Activated gamma-delta T cell treated with anti-CD3 and anti-CD28 coated beads, Interleukin-2, amount 50 U/mL, for 16 hours (primary cell): ENCODE measurements around the gene CEL.
"Not testable (repeated sequence)": the region's sequence is repeated elsewhere in the genome, so short reads cannot be mapped to it uniquely, and the experiment has no call there.

Source experiments
- DNase-seq: peaks from one replicate; pipeline ENCODE4 v3.0.0-alpha.2; 2020; ENCODE audit warnings: low read depth

The CEL gene

DNA sequence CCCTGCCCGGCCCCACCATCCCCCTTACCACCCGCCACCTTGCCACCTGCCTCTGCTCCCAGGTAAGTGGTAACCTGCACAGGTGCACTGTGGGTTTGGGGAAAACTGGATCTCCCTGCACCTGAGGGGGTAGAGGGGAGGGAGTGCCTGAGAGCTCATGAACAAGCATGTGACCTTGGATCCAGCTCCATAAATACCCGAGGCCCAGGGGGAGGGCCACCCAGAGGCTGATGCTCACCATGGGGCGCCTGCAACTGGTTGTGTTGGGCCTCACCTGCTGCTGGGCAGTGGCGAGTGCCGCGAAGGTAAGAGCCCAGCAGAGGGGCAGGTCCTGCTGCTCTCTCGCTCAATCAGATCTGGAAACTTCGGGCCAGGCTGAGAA, at the start of gene CEL:
Gene CEL (plus strand): TSS at position 218 of the 382 bp plus-strand sequence. CDS start 22 bp downstream, at position 240.
- DNase-seq = not testable (repeated sequence)

DNA sequence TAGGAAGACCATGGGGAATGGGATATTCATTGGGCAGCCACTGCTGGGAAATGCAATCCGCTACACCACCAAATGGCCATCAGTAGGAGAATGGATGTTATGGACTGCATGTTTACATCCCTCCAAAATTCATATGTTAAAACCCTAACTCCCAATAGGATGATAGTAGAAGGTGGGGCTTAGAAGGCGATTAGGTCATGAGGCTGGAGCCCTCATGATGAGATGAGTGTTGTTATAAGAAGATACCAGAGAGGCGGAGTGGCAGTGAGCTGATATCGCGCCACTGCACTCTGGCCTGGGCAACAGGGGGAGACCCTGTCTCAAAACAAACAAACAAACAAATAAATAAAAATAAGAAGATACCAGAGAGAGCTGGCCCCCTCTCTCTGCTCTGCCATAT, 47.1 kb upstream of the CEL start:
- no peak for DNase-seq

DNA sequence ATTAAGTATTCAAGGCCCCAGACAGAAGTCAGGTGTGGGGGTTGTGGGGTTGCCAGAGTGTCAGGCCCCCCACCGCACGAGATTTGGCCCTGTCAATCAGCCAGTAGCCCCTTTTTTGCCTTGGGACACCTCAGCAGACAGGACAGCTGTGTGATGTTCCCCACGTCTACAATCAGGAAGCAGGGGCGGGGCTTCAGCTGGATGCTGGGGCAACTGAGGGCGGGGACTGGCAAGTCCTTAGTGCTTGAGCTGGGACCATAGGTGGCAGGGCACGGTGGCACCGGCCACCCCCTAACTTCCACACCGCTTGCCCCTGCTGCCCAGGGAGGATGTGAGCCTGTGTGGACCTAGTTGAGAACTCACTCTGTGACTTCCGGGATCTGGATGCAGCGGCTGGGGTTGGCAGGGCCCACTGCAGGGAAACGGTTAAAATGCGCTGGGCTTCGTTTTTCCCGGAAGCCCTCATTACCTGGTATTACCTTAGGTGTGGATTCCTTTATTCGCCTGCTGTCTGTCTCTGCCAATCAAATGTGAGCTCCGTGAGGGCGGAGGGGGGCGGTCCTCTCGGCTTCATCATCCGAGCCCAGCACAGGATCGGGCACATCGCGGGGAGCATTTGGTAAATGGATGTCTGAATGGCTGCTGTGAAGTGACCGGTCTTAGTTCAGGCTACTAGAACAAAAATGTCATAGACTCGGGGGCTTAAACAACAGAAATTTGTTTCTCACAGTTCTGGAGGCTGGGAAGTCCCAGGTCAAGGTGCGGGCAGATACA, 38.5 kb upstream of the CEL start:
- DNase-seq = no peak

DNA sequence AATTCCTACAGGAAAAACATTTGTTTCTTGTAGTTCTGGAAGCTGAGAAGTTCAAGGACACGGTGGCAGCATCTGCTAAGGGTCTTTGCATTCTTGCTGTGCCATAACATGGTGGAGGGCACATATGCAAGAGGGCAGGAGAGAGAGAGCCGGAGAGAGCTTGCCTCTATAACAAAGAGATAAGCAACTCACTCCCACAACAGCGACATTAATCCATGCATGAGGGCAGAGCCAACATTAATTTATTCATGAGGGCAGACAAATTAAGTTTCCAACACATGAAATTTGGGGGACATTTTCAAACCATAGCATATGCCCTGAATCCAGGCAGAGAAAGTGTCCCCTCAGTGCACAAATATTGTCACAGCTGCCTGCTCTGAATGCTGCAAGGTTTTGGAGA, 35.4 kb upstream of the CEL start:
- DNase-seq = no peak

DNA sequence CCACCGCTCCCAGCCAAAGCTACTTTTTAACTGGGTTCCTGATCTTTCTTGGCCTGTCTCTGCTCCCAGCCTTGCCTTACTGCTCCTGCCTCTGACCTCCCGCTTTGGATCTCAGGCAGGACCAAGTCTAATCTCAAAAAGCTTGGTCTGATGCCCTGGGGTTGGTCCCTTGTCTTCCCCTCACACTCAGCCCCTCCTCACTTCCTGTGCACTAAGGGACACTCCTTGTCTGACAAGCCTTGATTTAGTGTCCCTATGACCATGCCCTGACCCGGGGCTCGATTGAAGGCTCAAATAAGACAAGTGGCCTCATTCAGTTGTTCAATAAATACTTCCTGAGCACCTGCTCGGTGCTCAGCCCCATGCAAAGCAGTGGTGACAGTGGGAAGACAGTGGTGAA, 34.6 kb upstream of the CEL start:
- DNase-seq = no peak

DNA sequence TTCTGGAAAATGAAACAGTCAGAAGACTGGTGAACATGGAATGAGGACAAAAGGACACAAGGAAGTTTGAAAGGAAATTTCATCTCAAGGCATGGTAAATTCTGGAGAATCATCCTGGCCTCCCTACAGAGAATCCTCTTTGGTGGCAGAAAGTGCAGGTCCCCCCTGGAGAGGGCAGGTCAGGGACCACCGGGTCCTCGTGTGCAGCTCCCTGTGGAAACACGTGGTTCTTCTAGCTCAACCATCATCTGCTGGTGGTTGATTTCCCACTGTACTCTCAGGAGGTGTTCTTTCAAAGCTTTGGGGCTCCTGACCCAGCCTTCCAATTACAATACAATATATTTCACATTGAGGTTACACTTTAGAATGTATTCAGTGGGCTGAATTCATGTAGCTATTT, 33.6 kb upstream of the CEL start:
- no peak for DNase-seq

DNA sequence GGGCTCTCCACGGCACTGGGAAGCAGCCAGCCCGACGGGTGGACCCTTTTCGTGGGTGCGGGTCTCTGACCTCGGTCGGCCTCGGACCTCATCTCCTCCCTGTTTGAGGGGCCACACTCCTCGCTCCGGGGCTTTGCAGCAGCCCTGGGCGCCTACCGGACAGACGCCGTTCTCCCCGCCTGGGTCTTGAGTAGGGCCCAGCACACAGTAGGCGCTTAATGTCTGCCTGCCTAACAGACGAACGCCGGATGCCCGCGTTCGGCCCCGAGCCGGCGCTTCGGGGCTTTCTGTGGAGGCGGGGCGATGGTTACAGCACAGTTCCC, 31.8 kb upstream of the CEL start:
- DNase-seq = no peak

DNA sequence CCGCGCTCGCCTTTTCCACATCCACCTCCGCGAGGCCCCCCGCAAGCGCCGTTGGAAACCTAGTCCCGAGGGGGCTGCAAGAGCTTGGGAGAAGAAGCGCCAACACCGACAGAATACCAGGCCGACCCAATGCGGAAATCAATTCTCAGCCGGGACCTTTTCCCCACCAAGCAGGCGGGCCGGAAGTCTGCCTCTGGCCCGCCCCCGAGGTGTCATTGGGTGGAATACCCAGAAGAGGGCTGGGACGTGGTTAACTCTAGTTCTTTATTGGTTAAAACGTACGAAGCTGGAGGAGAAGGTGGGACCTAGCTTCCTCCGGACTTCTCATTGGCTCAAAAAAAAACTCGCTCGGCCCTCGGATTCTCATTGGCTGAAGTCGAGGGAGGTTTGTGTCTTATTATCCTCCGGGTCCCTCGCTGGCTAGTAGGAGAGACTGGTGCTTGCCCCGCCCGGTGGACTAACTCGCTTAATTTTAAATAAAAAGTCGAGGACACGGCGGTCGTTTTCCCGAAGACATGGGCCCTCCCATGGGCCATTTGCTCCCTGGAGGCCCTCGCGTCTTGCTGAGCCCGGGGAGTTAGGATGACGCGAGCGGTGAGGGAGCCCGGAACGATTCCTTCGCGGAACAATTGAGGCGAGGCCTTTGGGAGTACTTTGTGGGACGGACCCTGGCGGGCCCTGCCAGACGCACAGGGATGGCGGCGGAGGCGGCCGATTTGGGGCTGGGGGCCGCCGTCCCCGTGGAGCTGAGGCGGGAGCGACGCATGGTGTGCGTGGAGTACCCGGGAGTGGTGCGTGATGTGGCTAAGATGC, 31.3 kb upstream of the CEL start, which contains the start of gene GTF3C5:
Gene GTF3C5 (plus strand): TSS at position 681 of the 813 bp plus-strand sequence. CDS start 15 bp downstream, at position 696.
- DNase-seq = peak; percentile 89

DNA sequence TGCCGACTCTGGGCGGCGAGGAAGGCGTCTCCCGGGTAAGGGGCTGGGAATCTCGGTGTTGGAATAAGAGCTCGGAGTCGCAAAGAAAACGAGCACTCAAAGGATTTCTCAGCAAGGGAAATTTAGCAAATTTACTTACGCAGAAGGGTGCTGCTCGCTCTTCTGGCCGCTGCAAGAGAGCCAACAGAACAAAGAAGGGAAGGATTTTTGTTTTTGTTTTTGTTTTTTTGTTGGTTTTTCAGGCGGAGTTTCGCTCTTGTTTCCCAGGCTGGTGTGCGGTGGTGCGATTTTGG, 30.7 kb upstream of the CEL start:
- no peak for DNase-seq

DNA sequence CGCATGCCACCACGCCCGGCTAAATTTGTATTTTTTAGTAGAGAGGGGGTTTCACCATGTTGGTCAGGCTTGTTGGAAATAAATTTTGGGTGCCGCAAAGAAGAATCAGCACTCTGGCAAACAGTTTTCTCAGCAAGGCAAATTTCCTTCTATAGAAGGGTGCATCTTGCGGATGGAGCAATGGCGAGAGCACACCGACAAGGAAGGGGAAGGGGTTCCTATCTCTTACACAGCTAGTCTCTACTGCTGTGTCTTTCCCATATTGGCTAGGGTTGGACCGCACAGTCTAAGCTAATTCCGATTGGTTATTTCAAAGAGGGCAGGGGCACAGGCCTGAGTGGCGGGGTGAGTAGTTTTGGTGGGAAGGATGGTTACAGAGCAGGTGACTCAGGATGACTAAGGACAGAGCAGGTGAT, 30.3 kb upstream of the CEL start:
- no peak for DNase-seq

DNA sequence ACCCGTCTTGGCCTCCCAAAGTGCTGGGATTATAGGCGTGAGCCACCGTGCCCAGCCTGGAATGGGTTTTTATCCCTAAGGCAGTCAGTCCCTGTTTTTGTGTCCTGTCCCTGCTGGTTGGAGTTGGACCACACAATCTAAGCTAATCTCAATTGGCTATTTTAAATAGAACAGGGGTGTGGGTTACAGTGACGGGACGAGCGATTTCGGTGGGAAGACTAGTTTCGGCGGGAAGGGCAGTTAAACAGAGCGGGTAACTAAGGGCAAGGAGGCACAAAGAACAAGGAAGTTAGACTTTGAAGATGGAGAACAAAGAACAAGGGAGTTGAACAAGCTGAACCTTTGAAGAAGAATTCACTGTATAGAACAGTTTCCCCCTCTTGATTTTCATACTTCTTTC, 29.6 kb upstream of the CEL start:
- no peak for DNase-seq

DNA sequence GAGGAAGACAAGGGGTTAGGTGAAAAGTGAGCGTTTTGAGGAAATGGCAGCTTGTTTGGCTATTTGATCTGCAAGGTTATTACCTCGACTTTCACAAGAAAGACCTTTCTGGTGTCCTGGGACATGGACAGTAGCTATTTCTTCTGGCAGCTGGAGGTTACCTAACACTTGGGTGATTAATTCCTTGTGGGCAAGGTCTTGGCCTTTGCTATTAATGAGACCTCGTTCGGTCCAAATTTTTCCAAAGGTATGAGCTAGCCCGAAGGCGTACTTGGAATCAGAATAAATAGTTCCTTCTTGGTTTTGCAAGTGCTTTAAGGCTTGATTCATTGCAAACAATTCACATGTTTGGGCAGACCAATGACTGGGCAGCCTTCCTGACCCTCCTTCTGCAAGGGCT, 26.1 kb upstream of the CEL start:
- no peak for DNase-seq

DNA sequence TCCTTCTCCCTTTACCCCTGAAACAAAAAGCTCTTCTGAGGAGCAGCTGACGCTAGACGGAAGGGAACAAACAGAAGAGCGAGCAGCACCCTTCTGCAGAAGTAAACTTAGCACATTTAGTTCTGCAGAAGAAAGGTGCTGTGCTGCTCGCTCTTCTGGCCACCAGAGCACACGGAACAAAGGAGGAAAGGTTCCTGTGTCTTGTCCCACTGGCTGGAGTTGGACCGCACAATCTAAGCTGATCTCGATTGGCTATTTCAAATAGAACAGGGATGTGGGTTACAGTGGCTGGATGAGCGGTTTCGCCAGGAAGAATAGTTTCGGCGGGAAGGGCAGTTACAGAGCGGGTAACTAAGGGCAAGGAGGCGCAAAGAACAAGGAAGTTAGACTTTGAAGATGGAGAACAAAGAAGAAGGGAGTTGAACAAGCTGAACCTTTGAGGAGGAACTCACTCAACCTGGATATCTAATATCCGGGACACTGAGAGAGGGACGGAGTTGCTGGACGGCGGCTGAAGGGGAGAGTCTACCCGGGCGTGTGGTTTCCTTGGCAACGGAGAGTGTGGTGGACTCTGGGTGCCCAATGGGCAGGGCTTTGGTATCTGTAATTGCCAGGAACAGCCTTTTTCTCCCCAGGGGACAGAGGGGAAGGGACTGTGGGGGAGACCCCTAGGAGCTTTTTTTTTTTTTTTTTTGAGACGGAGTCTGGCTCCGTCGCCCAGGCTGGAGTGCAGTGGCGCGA, 23.8 kb upstream of the CEL start:
- DNase-seq = no peak

DNA sequence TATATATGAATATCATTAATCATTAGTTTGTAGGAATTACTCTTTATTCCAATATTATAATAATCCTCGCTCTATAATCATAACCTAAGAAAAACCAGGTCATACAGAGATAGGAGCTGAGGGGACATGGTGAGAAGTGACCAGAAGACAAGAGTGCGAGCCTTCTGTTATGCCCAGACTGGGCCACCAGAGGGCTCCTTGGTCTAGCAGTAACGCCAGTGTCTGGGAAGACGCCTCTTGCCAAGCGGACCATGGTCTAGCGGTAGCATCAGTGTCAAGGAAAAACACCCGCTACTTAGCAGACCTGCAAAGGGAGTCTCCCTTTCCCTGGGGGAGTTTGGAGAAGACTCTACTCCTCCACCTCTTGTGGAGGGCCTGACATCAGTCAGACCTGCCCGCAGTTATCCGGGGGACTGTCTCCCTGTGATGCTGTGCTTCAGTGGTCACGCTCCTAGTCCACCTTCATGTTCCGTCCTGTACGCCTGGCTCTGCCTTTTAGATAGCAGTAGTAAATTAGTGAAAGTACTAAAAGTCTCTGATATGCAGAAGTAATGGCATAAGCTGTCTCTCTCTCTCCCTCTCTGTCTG, 20.8 kb upstream of the CEL start:
- DNase-seq = not testable (repeated sequence)

DNA sequence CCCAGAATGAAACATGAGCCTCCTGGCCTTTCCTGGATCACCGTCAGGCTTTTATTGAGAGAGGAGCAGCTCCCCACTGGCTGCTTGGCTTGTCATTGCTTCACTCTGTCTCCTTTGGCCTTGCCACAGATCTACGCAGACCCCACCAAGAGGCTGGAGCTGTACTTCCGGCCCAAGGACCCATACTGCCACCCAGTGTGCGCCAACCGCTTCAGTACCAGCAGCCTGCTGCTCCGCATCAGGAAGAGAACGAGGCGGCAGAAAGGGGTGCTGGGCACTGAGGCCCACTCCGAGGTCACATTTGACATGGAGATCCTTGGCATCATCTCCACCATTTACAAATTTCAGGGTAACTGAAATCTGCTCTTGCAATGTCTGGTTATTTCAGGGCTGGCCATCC, 19.8 kb upstream of the CEL start:
- DNase-seq = no peak

DNA sequence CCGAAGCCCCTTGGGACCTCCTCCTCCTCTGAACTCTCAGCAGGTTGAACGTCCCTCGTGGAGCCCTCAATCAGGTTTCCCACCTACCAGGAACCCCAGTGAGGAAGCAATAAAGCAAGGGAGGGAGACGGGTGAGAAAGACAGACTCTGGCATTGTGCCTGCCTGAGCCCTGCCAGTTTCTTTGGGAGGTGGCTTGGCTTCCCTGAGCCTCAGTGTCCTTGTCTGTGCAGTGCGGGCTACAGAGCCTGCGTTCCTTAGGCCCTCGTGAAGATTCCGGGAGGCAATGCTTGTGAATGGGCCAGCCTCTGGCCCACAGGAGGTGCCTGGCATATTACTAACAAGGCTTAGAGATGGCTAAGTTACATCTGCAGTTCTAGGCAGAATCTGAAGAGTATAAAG, 19.1 kb upstream of the CEL start:
- DNase-seq = no peak

DNA sequence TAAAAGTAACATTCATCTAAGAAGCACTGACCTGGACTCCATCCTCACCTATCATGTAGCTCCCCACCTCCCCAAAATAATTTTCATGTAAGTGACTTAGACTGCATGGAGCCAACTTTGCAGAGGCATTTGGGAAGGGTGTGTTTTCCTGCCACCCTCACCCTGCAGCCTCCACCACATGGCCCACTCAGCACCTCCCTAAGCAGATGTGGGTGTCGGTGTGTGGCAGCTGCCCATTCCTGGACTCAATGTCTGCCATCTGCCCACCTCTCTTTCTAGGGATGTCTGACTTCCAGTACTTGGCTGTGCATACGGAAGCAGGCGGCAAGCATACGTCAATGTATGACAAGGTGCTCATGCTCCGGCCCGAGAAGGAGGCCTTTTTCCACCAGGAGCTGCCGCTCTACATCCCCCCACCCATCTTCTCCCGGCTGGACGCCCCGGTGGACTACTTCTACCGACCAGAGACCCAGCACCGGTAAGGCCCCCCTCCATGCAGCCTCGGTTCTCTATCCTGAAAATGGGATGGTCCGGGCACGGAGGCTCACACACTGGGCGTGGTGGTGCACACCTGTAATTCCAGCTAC, 18.2 kb upstream of the CEL start:
- DNase-seq = no peak

DNA sequence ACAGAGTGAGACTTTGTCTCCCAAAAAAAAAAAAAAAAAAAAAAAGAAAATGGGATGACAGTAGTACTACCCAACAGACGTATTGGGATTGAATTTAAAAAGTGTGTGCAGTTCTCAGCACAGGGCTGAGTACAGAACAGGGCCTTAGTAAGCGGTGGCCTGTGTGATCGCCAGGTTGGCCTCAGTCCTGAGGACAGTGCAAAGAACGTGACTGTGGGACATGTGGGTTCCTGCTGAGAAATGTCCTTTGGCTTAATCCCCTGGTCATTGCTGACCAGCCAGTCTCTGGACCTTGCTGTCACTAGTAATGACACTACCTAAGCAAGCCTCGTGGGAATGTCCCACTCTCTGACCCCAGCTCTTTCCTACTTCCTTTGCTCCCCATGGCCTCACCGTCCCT, 17.7 kb upstream of the CEL start:
- no peak for DNase-seq

DNA sequence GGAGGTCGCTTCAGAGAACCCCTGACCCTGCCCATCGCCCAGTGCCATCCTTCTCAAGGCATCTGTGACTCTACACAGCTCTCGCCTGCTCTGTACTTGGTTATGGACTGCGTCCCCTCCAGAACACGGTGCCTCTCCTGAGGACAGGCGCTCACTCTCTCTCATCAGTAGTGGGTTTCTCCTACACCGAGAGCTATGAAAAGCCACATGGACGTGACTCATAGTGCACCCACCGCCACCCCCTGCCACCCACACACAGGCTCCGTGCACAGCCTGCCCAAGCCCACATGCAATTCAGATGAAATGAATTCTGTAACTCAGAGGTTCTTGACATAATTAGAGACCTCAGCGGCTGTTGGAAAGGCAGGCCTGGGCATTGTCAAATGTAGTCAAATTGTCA, 17.1 kb upstream of the CEL start:
- no peak for DNase-seq

DNA sequence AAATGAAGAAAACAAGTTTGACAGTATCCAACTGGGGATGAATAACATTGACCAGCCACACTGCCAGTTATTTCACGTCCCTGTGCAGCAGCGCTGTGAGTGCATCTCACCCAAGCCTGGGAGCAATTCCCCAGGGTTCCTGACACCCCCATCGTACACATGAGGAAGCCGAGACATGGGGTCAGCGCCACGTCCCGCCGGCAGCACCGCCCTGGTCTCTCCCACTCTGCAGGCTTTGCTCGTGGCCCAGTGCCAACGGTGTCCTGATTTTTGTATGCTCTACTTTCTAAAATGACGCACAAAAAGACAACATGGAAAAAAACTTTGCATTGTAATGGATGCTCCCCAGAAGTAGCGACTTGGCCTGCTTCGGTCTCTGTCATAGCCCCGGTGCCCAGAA, 16.6 kb upstream of the CEL start:
- no peak for DNase-seq

DNA sequence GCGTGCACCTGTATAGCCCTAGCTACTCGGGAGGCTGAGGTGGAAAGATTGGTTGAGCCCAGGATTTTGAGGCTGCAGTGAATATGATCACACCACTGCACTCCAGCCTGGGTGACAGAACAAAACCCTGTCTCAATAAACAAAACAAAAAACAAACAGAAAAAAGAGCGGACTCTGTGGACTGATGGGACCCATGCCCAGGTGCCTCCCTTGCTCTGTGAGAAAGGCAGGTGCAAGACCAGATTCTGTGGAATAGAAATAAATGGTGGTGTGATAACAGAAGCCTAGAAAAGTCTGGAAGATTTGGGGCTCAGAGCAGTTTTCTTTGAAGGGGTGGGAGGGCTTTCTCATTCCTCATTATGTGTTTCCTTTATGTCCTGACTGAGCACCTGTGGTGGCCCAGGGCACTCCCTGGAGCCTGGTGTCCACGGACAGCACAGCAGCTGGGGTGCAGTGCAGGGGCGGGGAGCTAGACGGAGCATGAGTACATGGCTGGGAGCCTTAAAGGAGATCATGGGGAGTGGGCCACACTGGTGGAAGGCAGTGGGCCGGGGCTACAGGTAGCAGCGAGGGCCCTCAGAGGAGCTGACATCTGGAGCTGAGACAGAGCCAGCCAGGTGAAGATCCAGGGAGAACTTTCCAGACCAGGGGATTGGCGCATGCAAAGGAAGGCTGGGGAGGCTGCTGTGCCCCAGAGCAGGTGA, 15.4 kb upstream of the CEL start:
- no peak for DNase-seq

DNA sequence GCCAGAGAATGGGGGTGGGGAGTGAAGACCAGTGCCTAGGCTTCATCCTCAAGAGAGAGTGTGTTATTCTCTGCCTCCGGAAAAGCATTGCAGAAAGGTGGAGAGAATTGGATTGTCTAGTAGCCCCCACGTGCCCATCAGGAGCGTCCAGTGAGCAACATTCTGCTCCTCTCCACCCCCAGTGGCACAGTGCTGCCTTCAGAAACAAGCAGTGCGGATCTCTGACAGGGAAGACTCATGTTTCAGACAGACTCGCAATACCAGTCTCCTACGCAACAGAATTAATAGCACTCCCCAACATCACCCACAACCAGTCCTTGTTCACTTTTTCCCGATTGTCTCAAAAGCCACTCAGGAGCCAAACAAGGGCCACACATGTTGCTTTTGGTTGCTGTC, 14.9 kb upstream of the CEL start:
- DNase-seq = no peak
